B cell (primary cell): ENCODE data around the gene RGS11. TPM values are rescaled to one million over a fixed set of nuclear protein-coding genes. Genes with fewer than 3 reads are reported as not detected.
"Not testable (repeated sequence)": the region's sequence is repeated elsewhere in the genome, so short reads cannot be mapped to it uniquely, and the experiment has no call there.

Source experiments
- ATAC-seq: fragments of 200-7000 bp; cut with Tn5 transposase; one replicate; pipeline ENCODE4 v1.10.0; 2021; ENCODE audit warnings: low read depth, mild to moderate bottlenecking, moderate number of reproducible peaks, moderate library complexity
- CTCF ChIA-PET: fragments of 350-600 bp; sonication (Branson Sonifier 250); formaldehyde crosslinking; loops from one replicate; lab custom pipeline; 2021; ENCODE audit warnings: antibody characterized with exemption, inconsistent platforms; lab: Charles Lee
- POLR2A ChIA-PET: fragments of 350-600 bp; sonication (Branson Sonifier 250); formaldehyde crosslinking; loops from one replicate; lab custom pipeline; 2021; ENCODE audit warnings: antibody characterized with exemption; lab: Charles Lee
- DNase-seq: peaks from one replicate; pipeline ENCODE4 v3.0.0; 2013
- H2AFZ ChIP-seq: 2 replicates; pipeline ENCODE4 v1.6.1; 2012; ENCODE audit warnings: mild to moderate bottlenecking, low read depth, low read length; ENCODE audit not compliant: insufficient read depth, poor library complexity, severe bottlenecking
- H3K27ac ChIP-seq, 2 donors: 1 replicate in 1 of 2; 2 replicates in 1 of 2; pipeline ENCODE4 v1.5.1; 2012 to 2013; ENCODE audit warnings: low read length in 2 of 2, mild to moderate bottlenecking in 2 of 2, moderate library complexity in 1 of 2
- H3K27me3 ChIP-seq, 4 experiments: fragments of 200-600 bp in 1 of 4; sonication (generic) in 1 of 4; replicated peaks in 1 of 4; 1 replicate in 2 of 4; 2 replicates in 2 of 4; pipeline versions ENCODE4 v1.6.1 to v1.7.0; 2013 to 2016; ENCODE audit warnings: low read length in 3 of 4, mild to moderate bottlenecking in 2 of 4, mixed read lengths in 1 of 4, moderate library complexity in 1 of 4; ENCODE audit not compliant: insufficient read depth in 4 of 4, control insufficient read depth in 3 of 4; ENCODE audit errors: control extremely low read depth in 1 of 4
- H3K36me3 ChIP-seq, 2 experiments: replicated peaks in 1 of 2; 1 replicate in 1 of 2; 2 replicates in 1 of 2; pipeline versions ENCODE4 v1.6.1 to v1.7.1; 2013; ENCODE audit warnings: low read length in 1 of 2; ENCODE audit not compliant: insufficient read depth in 2 of 2, control insufficient read depth in 1 of 2; ENCODE audit errors: control extremely low read depth in 1 of 2, extremely low read depth in 1 of 2
- H3K4me1 ChIP-seq, 2 donors: fragments of 200-600 bp in 1 of 2; sonication (generic) in 1 of 2; 1 replicate in 1 of 2; 2 replicates in 1 of 2; pipeline versions ENCODE4 v1.5.1 to v1.6.1; 2013 to 2017; ENCODE audit warnings: low read length in 2 of 2; ENCODE audit not compliant: control insufficient read depth in 2 of 2, insufficient read depth in 2 of 2
- H3K4me2 ChIP-seq: replicated peaks from 2 replicates; pipeline ENCODE3; 2012; ENCODE audit warnings: mild to moderate bottlenecking, low read depth, low read length; ENCODE audit not compliant: poor library complexity, severe bottlenecking
- H3K4me3 ChIP-seq, 5 experiments: fragments of 200-600 bp in 1 of 5; sonication (generic) in 1 of 5; 1 replicate in 3 of 5; 2 replicates in 2 of 5; pipeline versions ENCODE4 v1.5.1 to v1.7.0; 2011 to 2016; ENCODE audit warnings: low read length in 4 of 5, mild to moderate bottlenecking in 4 of 5, low read depth in 2 of 5, control low read depth in 1 of 5, moderate library complexity in 1 of 5; ENCODE audit not compliant: insufficient read depth in 1 of 5; ENCODE audit errors: control extremely low read depth in 1 of 5, extremely low read depth in 1 of 5
- H3K79me2 ChIP-seq: fragments of 200-600 bp; sonication (generic); one replicate; pipeline ENCODE4 v1.6.0; 2016; ENCODE audit warnings: low read length; ENCODE audit not compliant: control insufficient read depth, insufficient read depth
- H3K9ac ChIP-seq: fragments of 200-600 bp; sonication (generic); 2 replicates; pipeline ENCODE4 v1.6.1; 2017; ENCODE audit warnings: mild to moderate bottlenecking, low read length, moderate library complexity
- H3K9me3 ChIP-seq, 3 donors: one replicate each; pipeline versions ENCODE4 v1.6.1 to v1.7.1; 2013; ENCODE audit warnings: low read length in 2 of 3; ENCODE audit not compliant: control insufficient read depth in 2 of 3, insufficient read depth in 1 of 3; ENCODE audit errors: control extremely low read depth in 1 of 3
- H4K20me1 ChIP-seq: 2 replicates; pipeline ENCODE4 v1.6.0; 2012; ENCODE audit warnings: mild to moderate bottlenecking, low read length; ENCODE audit not compliant: insufficient read depth, control insufficient read depth, poor library complexity, severe bottlenecking
- H3K27ac Mint-ChIP-seq: one replicate; pipeline ENCODE4 v1.8.0; 2021; ENCODE audit warnings: mixed read lengths
- H3K27me3 Mint-ChIP-seq: one replicate; pipeline ENCODE4 v1.8.0; 2021; ENCODE audit warnings: mixed read lengths
- H3K4me1 Mint-ChIP-seq: one replicate; pipeline ENCODE4 v1.8.0; 2021; ENCODE audit warnings: mixed read lengths
- H3K4me3 Mint-ChIP-seq: one replicate; pipeline ENCODE4 v1.8.0; 2021; ENCODE audit warnings: mixed read lengths
- H3K9me3 Mint-ChIP-seq: one replicate; pipeline ENCODE4 v1.8.0; 2022; ENCODE audit warnings: mixed read lengths; ENCODE audit not compliant: insufficient read depth
- CTCF ChIP-seq: fragments of 200-600 bp; IDR thresholded peaks from one replicate; pipeline ENCODE4 v1.8.0; 2022; ENCODE audit warnings: antibody characterized with exemption, mild to moderate bottlenecking
- EZH2 ChIP-seq: IDR thresholded peaks from 2 replicates; pipeline ENCODE4 v1.6.1; 2012; ENCODE audit warnings: borderline replicate concordance, low read depth, mild to moderate bottlenecking, moderate library complexity, low read length; ENCODE audit not compliant: insufficient read depth, poor library complexity, severe bottlenecking
- WGBS: methylation state at CpG from one replicate; pipeline ENCODE4 v1.1.5; 2013; ENCODE audit warnings: missing lambda C conversion rate; ENCODE audit not compliant: insufficient coverage; 5-methylcytosine and 5-hydroxymethylcytosine counted together
- intact Hi-C: fragments of 100-400 bp; cut with micrococcal nuclease; formaldehyde crosslinking; loops from one replicate; pipeline ENCODE4 v1.10.0; 2022
- polyA plus RNA-seq: library from polyadenylated mRNA; depleted of rRNA; stranded (reverse); fragments of >200 nt; gene quantifications from 2 replicates; pipeline ENCODE4 v1.2.3, GENCODE V29; 2012
- total RNA-seq, 2 donors: library from RNA; stranded (reverse); fragments of 120-200 nt in 1 of 2; gene quantifications; 1 replicate in 1 of 2; 2 replicates in 1 of 2; pipeline versions ENCODE4 v1.2.3 to v1.2.4, GENCODE V29; 2013 to 2022

RGS11 gene
- total and polyA plus RNA-seq, 2 donors (not counting 1 experiment from before 2014, with no cell fraction given) = 0.39 TPM; not detected in 1

- no peak overlapping the region for H2AFZ ChIP-seq
- POLR2A ChIA-PET = interaction anchor here (0.6 kb wide), 1 partner anchor 73 kb away, joined by 5 read pairs; no protein-coding TSS in a partner anchor
- intact Hi-C loops = no loop called here
- Mint-ChIP-seq H3K4me3 (no peak overlapping the region), H3K27ac (peak overlapping the region; percentile 50), H3K4me1 (peaks cover 37% of the 10 kb centered on the region), H3K27me3 (no peaks in the 10 kb centered on the region), H3K9me3 (no peaks in the 10 kb centered on the region)
- peaks cover 31% of the 10 kb centered on the region for H3K79me2 ChIP-seq
- no peak overlapping the region for H3K4me2 ChIP-seq
- H3K4me1 ChIP-seq = peaks cover 15 to 45% of the 10 kb centered on the region in 2 donors
- H4K20me1 ChIP-seq = peaks cover 30% of the 10 kb centered on the region
- H3K27ac ChIP-seq = no peak overlapping the region
- H3K36me3 ChIP-seq = peaks cover 8 to 21% of the 10 kb centered on the region in 2 experiments
- CTCF ChIA-PET = no interaction called here
- no peak for TF ChIP-seq CTCF
- no peak for TF ChIP-seq EZH2
- no peak overlapping the region for H3K4me3 ChIP-seq
- no peak for DNase-seq
- no peak overlapping the region for H3K9ac ChIP-seq
- ATAC-seq = no peak
- 91% methylated on average over 19 of the region's 22 CpGs for WGBS
- no peaks in the 10 kb centered on the region for H3K9me3 ChIP-seq
- no peaks in the 10 kb centered on the region for H3K27me3 ChIP-seq
Observed at GRCh38 chr16:230949-231348, 44.8 kb downstream of the RGS11 start.

GRCh38 chr16:230351-230750 is 45.4 kb downstream of the RGS11 start:
- H3K9me3 ChIP-seq, H3K27me3 Mint-ChIP-seq, H3K4me3 Mint-ChIP-seq, H3K27ac ChIP-seq, H3K4me3 ChIP-seq, intact Hi-C loops, H2AFZ ChIP-seq, H3K27me3 ChIP-seq, H3K4me2 ChIP-seq, DNase-seq, ATAC-seq, H3K9me3 Mint-ChIP-seq, CTCF ChIA-PET, H3K9ac ChIP-seq, POLR2A ChIA-PET, H3K27ac Mint-ChIP-seq: not testable (repeated sequence)
- H4K20me1 ChIP-seq = peaks cover 36% of the 10 kb centered on the region
- H3K4me1 Mint-ChIP-seq = peaks cover 37% of the 10 kb centered on the region
- H3K36me3 ChIP-seq = peaks cover 10 to 26% of the 10 kb centered on the region in 2 experiments
- peaks cover 12 to 39% of the 10 kb centered on the region in 2 donors for H3K4me1 ChIP-seq
- peaks cover 36% of the 10 kb centered on the region for H3K79me2 ChIP-seq
- 95% methylated on average over 18 of the region's 18 CpGs for WGBS
